Testis (tissue), 3 donors: ENCODE data around the gene ZNF334. TPM values are rescaled to one million over a fixed set of nuclear protein-coding genes. Genes with fewer than 3 reads are reported as not detected.

Source experiments
- DNase-seq: peaks from one replicate; pipeline ENCODE4 v3.0.0-alpha.2; 2019
- H3K27ac ChIP-seq, 2 donors: fragments of 200-600 bp; sonication (generic); one replicate each; pipeline ENCODE4 v1.5.1; 2019
- H3K27me3 ChIP-seq: fragments of 200-600 bp; sonication (generic); one replicate; pipeline ENCODE4 v1.5.1; 2019
- H3K36me3 ChIP-seq: fragments of 200-600 bp; sonication (generic); one replicate; pipeline ENCODE4 v1.5.1; 2017; ENCODE audit warnings: low read depth; ENCODE audit errors: missing control alignments
- H3K4me1 ChIP-seq: fragments of 200-600 bp; sonication (generic); one replicate; pipeline ENCODE4 v1.5.1; 2019
- H3K4me3 ChIP-seq, 2 donors: fragments of 200-600 bp; sonication (generic); one replicate each; pipeline ENCODE4 v1.5.1; 2017 to 2019
- H3K9me3 ChIP-seq: fragments of 200-600 bp; sonication (generic); one replicate; pipeline ENCODE4 v1.5.1; 2017
- POLR2A ChIP-seq: fragments of 450-650 bp; IDR thresholded peaks from one replicate; pipeline ENCODE4 v1.6.1; 2017; ENCODE audit warnings: antibody characterized with exemption, mild to moderate bottlenecking, moderate library complexity
- WGBS, 2 donors: methylation state at CpG; one replicate each; pipeline ENCODE4 v1.1.5; 2018; 5-methylcytosine and 5-hydroxymethylcytosine counted together
- intact Hi-C: fragments of 100-400 bp; cut with DNase I; formaldehyde crosslinking; loops from one replicate; pipeline ENCODE4 v1.15.1; 2023; ENCODE audit warnings: low total_unique reads
- polyA plus RNA-seq: library from polyadenylated mRNA; stranded (reverse); fragments of 350-450 nt; fragmentation: Illumina TruSeq; extraction: RNeasy Lipid Tissue Mini Kit (QIAGEN cat#74804); gene quantifications from one replicate; pipeline ENCODE4 v1.2.3, GENCODE V29; 2014; ENCODE audit warnings: low read depth, low replicate concordance; ENCODE audit not compliant: insufficient read depth
- total RNA-seq, 2 donors: library from RNA; depleted of rRNA; stranded (reverse); fragments of >200 nt; gene quantifications; one replicate each; pipeline ENCODE4 v1.2.3, GENCODE V29; 2016
- TF ChIP-seq, protein P1 (sequence below), 3 experiments: fragments of 450-650 bp in 2 of 3; fragments of 200-600 bp in 1 of 3; sonication (generic) in 1 of 3; IDR thresholded peaks; one replicate each; pipeline ENCODE4 v1.5.1; 2016 to 2019; ENCODE audit warnings: antibody characterized with exemption in 3 of 3, mild to moderate bottlenecking in 2 of 3, moderate library complexity in 1 of 3

ZNF334 gene
- total and polyA plus RNA-seq, 3 donors from 2014 or later: 6.0 to 33.7 (median 26.8) TPM

DNA sequence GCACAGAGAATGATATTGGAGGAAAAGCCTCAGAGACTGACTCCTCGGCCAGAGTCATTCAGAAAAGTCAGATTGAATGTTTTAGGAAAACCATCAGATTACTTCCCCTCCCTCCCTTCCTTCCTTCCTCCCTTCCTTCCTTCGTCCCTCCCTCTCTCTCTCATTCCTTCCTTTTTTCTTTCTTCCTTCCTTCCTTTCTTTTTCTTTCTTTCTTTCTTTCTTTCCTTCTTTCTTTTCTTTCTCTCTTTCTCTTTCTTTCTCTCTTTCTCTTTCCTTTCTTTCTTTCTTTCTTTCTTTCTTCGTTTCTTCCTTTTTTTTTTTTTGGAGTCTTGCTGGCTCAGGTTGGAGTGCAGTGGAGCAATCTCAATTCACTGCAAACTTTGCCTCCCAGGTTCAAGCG lies 29.7 kb upstream of the ZNF334 start:
- intact Hi-C loops: no loop called here
- Histone ChIP-seq H3K36me3 (no peaks in the 10 kb centered on the region), H3K4me3 (no peak overlapping the region), H3K27ac (no peak overlapping the region), H3K4me1 (peaks cover 11% of the 10 kb centered on the region), H3K9me3 (no peaks in the 10 kb centered on the region), H3K27me3 (no peaks in the 10 kb centered on the region)
- TF ChIP-seq POLR2A: no peak
- TF ChIP-seq, protein P1, sequence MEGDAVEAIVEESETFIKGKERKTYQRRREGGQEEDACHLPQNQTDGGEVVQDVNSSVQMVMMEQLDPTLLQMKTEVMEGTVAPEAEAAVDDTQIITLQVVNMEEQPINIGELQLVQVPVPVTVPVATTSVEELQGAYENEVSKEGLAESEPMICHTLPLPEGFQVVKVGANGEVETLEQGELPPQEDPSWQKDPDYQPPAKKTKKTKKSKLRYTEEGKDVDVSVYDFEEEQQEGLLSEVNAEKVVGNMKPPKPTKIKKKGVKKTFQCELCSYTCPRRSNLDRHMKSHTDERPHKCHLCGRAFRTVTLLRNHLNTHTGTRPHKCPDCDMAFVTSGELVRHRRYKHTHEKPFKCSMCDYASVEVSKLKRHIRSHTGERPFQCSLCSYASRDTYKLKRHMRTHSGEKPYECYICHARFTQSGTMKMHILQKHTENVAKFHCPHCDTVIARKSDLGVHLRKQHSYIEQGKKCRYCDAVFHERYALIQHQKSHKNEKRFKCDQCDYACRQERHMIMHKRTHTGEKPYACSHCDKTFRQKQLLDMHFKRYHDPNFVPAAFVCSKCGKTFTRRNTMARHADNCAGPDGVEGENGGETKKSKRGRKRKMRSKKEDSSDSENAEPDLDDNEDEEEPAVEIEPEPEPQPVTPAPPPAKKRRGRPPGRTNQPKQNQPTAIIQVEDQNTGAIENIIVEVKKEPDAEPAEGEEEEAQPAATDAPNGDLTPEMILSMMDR (IDR thresholded peaks at IDR 0.05): no peak
- DNase-seq: no peak
- 90% methylated on average over 4 of the region's 4 CpGs for WGBS, 2 donors

DNA sequence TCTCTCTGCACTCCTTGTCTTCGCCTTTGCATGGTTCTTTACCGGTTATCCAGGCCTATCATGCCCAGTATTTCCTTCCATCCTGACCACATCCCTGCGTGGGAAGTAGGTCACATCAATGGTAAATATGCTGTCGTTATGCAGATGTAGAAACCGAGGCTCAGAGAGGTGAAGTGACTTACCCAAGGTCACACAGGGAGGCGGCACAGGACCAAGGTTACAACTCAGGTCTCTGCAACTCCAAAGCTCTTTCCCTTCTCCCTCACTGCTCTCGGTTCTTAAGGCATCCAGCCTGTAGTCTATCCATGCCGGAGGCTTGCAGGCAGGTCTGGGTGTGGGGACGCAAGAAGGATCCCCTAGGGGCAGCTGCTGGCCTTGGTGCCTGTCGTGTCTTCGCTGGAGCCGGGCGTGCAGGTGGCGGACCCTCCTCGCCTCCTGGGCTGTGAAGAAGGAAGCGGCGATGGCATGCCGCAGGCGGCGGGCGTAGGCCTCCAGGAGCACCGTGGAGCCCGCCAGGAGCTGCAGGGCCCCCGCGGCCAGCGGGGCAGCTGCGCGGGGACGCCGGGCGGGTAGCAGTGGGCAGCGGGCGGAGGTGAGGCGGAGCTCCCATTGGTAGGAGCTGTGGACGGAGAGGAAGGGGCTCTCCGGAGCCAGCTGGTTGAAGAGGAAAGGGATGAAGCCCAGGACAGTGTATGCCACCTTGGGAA lies 28.0 kb upstream of the ZNF334 start:
- 46 to 74% methylated on average over 34 of the region's 36 CpGs for WGBS, 2 donors
- H3K9me3 ChIP-seq: no peaks in the 10 kb centered on the region
- TF ChIP-seq, protein P1 (IDR thresholded peaks at IDR 0.05): no peak
- TF ChIP-seq POLR2A: no peak
- no peaks in the 10 kb centered on the region for H3K4me1 ChIP-seq
- H3K27ac ChIP-seq: no peak overlapping the region
- no peaks in the 10 kb centered on the region for H3K27me3 ChIP-seq
- intact Hi-C loops: no loop called here
- H3K4me3 ChIP-seq: no peak overlapping the region
- no peaks in the 10 kb centered on the region for H3K36me3 ChIP-seq
- DNase-seq: no peak

DNA sequence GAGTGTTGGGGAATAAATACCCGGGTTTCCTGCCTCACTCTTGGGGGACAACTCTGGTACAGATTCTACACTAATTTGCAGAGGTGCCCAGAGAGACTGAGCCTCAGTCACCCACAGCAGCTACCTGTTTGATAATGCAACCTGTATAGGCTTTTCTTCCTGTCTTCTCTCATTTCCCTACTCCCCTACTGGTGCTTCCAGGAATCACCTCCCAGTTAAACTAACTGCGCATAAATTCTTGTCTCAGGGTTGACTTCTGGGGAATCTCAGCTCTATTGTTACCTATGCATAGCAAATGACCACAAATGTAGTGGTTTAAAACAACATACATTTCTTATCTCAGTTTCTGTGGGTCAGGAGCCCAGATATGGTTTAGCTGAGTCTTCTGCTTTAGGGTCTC lies 25.8 kb upstream of the ZNF334 start:
- Histone ChIP-seq H3K27ac (no peak overlapping the region), H3K4me1 (no peaks in the 10 kb centered on the region), H3K36me3 (no peaks in the 10 kb centered on the region), H3K4me3 (no peak overlapping the region), H3K9me3 (no peaks in the 10 kb centered on the region), H3K27me3 (no peaks in the 10 kb centered on the region)
- 91 to 93% methylated on average over 2 of the region's 2 CpGs for WGBS, 2 donors
- TF ChIP-seq, protein P1 (IDR thresholded peaks at IDR 0.05): no peak
- TF ChIP-seq POLR2A: no peak
- no peak for DNase-seq
- intact Hi-C loops: no loop called here

DNA sequence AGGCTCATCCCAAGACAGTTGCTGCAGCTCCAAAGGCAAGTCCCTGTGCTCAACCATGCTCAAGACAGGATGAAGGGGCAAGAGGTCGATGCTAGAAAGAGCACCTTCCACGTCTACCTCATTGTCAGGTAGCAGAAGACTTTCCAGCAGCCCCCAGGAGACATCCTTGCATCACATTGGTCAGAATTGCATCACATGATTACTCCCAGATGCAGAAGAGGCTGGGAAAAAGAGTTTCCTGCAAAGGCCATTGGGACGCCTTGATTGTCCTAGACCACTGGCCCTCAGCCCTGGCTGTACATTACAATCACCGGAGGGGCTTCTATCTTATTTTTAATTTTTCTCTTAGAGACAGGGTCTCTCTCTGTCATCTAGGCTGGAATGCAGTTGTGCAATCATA lies 17.3 kb upstream of the ZNF334 start:
- DNase-seq: no peak
- Histone ChIP-seq H3K27me3 (no peaks in the 10 kb centered on the region), H3K4me1 (no peaks in the 10 kb centered on the region), H3K27ac (no peak overlapping the region), H3K4me3 (no peak overlapping the region), H3K36me3 (no peaks in the 10 kb centered on the region), H3K9me3 (no peaks in the 10 kb centered on the region)
- TF ChIP-seq POLR2A: no peak
- TF ChIP-seq, protein P1 (IDR thresholded peaks at IDR 0.05): no peak
- intact Hi-C loops: no loop called here
- 63 to 75% methylated on average over 4 of the region's 4 CpGs for WGBS, 2 donors
